ENCODE measurements around the gene SMIM28.

Gene SMIM28

DNA sequence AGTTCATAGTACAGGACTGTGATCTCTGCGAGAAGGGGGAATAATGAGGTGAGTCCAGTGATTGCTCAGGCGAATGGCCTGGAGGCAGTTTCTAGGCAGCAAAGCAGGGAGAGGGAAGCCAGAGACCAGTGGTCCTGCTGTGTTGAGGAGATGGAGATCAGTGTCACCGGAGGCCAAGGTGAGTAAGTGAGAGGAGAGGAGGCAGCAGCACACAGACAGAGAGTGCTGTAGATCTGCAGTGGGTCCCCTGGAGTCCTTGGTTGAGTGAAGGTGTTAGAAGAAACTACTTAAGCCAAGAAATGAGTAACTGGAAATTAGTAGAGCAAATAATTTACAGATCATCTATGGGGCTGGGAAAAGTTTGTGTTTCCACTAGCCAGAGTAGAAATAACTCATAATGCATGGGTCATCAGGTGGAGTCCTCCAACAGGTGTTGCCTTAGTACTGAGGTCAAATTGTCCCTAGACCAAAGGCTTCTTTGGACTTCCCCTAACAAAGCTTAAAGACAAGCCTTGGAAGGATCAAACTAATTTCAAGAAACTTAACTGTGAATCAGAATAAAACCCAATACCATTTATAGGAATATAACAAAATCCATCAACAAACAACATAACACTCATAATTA is 39.9 kb downstream of the SMIM28 start:
- TF ChIP-seq CTCF (conservative IDR thresholded peaks at IDR 0.05), result no peak
- no peak for TF ChIP-seq ZFX (IDR thresholded peaks at IDR 0.05)
- no peak overlapping the region for H3K27ac ChIP-seq

- TF ChIP-seq CTCF (conservative IDR thresholded peaks at IDR 0.05) (no peak), ZFX (IDR thresholded peaks at IDR 0.05) (no peak)
- no peak overlapping the region for H3K27ac ChIP-seq
Measured at GRCh38 chr6:138418118-138418742, 40.5 kb downstream of the SMIM28 start.

- TF ChIP-seq CTCF (conservative IDR thresholded peaks at IDR 0.05) (no peak), ZFX (IDR thresholded peaks at IDR 0.05) (no peak)
- no peak overlapping the region for H3K27ac ChIP-seq
Measured at GRCh38 chr6:138419766-138420165, 42.1 kb downstream of the SMIM28 start.

DNA sequence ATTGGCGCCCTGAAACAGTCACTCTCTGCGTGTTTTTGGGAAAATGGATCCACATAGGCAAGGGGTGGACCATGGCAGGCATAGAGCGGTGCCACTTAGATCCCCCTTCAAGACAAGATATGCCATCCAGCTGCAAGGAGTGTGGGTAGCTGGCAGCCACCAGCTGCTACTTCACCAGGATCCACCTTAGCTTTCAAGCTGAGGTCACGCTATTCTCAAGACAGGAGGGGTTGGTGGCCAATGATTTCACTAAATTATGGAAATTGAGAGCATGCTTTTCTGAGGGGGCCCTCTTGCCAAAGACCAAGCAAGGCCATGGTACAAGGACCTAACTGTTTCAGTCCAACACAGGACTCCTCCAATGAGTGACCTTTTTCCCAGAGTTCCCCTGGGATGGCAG is 42.7 kb downstream of the SMIM28 start:
- TF ChIP-seq CTCF (conservative IDR thresholded peaks at IDR 0.05) (no peak), ZFX (IDR thresholded peaks at IDR 0.05) (no peak)
- no peak overlapping the region for H3K27ac ChIP-seq

DNA sequence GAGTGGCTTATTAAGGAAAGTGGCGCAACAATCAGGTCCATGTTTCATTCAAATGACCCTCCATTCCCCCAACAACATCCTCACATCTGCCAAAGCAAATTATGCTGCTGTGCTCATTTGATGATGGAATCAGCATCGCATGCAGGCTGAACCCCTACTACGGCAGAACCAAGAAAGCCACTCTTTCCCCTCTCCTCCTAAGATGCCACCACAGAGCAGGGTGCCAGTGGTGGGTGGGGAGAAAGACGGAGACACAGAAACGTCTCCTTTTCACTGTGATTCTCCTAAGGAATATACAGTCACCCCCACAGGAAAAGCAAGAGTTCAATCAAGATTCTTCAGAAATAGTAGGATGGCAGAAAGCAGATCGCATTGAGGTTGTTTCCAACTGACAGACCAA is 43.4 kb downstream of the SMIM28 start:
- no peak for TF ChIP-seq ZFX (IDR thresholded peaks at IDR 0.05)
- TF ChIP-seq CTCF (conservative IDR thresholded peaks at IDR 0.05), result no peak
- H3K27ac ChIP-seq, result no peak overlapping the region

GRCh38 chr6:138421608-138422007 is 43.9 kb downstream of the SMIM28 start:
- no peak overlapping the region for H3K27ac ChIP-seq
- TF ChIP-seq ZFX (IDR thresholded peaks at IDR 0.05), result no peak
- TF ChIP-seq CTCF (conservative IDR thresholded peaks at IDR 0.05), result no peak

- H3K27ac ChIP-seq, result no peak overlapping the region
- no peak for TF ChIP-seq ZFX (IDR thresholded peaks at IDR 0.05)
- no peak for TF ChIP-seq CTCF (conservative IDR thresholded peaks at IDR 0.05)
Measured at GRCh38 chr6:138422861-138423260, 45.2 kb downstream of the SMIM28 start.
